ENCODE measurements around the gene APOL3.
A peak's percentile ranks its signal among the peaks of the same experiment; 100 is the strongest.

Gene APOL3

DNA sequence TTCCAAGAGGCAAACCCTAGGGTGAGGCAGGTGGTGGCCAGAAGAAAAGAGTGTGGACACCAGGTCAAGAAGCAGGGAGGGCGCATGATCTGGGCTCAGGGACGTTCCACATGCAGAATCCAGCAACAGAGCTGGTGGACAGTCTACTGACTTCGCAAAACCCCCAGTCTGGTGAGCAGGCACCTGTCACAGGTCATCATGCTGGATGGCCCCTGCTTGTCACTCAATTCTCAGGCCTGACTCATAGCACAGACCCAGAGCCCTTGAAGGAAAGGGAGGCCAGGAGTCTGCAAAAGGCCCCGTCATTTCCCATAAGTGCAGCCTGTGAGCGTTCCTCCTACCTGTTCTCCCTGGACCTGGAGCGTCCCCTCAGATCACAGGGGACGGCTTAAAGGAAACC, 22.9 kb upstream of the APOL3 start:
- TF ChIP-seq, protein P1, sequence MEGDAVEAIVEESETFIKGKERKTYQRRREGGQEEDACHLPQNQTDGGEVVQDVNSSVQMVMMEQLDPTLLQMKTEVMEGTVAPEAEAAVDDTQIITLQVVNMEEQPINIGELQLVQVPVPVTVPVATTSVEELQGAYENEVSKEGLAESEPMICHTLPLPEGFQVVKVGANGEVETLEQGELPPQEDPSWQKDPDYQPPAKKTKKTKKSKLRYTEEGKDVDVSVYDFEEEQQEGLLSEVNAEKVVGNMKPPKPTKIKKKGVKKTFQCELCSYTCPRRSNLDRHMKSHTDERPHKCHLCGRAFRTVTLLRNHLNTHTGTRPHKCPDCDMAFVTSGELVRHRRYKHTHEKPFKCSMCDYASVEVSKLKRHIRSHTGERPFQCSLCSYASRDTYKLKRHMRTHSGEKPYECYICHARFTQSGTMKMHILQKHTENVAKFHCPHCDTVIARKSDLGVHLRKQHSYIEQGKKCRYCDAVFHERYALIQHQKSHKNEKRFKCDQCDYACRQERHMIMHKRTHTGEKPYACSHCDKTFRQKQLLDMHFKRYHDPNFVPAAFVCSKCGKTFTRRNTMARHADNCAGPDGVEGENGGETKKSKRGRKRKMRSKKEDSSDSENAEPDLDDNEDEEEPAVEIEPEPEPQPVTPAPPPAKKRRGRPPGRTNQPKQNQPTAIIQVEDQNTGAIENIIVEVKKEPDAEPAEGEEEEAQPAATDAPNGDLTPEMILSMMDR (IDR thresholded peaks at IDR 0.05), result no peak

DNA sequence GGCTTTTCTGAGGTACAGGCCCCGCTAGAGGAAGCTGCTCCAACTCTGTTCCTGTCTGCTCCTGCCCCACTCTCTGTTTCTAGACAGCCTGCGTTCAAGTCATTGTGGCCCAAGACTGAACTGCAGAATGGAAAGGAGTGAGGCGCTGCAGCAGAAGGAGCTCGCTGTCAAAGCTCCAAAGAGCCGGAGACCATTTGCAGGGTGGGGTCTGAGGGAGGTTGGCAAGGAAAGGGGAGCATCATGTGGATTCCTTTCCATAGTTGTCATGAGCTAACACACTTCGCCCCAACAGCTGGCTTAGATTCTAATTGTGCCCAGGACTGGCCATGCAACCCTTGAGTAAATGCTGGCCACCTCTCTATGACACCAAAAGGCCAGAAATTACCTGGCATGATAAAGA, 22.3 kb upstream of the APOL3 start:
- TF ChIP-seq, protein P1 (IDR thresholded peaks at IDR 0.05), result no peak

DNA sequence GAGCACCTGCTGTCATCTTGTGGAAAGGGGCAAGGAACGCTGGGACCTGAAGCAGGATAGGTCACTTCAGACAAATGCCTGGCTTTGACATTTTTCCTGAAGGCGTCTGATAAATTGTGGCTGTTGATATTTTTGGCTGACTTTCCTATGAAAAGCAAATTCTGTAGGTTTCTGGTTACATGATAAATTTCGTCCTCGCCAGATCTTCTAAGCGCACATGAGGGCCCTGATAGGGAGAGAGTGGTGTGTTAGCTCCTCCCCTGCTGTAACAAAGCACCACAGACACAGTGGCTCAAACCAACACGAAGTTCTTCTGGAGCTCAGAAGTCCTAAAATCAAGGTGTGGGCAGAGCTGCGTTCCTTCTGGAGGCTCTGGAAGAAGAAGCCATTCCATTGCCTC, 21.5 kb upstream of the APOL3 start:
- TF ChIP-seq, protein P1 (IDR thresholded peaks at IDR 0.05), result no peak

DNA sequence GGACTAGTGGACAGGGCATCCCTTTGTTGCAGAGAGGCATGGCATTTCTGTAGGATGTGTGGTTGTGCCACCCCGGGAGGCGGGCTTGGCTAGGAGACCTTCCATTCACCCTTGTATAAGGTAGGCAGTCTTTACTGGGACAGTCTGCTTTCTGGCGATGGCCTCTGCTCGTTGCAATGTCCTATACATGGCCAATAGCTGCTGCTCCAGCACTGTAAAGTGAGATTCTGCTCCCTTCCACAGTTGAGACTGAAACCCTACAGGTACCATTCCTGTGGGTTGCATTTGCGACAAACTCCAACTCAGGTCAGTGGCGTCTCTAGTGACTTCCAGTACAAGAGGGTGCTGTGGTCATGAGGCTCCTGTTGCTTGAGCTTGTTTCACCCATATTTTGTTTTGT, 20.4 kb upstream of the APOL3 start:
- TF ChIP-seq, protein P1 (IDR thresholded peaks at IDR 0.05), result no peak

DNA sequence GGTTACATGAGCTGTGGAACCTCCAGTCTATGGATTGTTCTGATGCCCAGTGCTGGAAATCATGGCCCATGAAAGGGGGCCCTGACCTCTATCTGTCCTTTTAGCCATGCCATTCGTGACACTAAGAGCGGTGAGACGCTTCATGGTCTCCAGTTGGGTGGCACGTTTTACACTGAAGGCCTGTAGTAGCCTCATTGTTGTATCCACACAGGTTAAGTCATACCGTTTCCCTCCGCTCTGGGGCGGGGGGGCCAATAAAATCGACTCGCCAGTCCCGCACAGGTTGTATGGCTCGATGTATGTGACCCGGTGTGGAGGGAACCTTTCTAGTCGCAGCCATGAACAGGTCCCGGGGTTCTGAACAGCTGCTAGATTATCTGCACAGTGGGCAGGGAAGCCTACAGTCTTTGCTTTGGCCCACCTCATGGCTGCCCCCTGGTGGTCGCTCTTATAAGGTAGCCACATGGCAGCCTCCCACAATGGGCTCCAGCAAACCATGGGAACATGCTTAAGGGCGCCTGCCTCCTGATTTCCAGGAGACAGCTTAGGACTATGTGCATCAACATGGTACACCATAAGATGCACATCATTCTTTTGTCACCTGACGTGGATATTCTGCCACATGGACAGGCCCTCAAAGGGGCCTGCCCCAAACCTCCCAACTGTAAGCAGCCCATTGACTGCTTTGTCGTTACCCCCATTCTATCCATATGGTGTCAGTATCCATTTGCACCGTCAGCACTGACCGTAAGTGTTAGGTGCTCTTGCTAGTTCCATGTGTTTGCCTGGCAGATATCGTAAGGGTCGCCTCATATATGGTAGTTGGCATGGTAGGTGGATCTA, 19.7 kb upstream of the APOL3 start:
- TF ChIP-seq, protein P1 (IDR thresholded peaks at IDR 0.05), result peak; percentile 74

DNA sequence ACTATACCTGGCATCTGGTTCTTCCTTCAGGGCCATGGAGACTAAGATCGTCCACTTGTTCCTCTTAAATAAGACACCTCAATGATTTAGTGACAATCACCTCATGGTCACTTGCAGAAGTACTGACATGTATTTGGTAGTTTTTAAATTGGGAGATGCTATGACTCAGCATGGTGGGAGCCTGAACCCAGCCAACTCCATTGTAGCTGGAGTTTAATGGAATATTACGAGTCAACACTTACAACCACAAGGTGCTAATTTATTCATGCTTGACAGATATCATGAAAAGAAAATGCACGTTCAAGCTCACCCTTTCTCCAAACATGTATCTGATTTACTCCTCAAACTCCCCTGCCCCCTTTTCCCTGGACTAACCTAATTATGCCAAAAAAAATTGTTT, 16.6 kb upstream of the APOL3 start:
- TF ChIP-seq, protein P1 (IDR thresholded peaks at IDR 0.05), result no peak

DNA sequence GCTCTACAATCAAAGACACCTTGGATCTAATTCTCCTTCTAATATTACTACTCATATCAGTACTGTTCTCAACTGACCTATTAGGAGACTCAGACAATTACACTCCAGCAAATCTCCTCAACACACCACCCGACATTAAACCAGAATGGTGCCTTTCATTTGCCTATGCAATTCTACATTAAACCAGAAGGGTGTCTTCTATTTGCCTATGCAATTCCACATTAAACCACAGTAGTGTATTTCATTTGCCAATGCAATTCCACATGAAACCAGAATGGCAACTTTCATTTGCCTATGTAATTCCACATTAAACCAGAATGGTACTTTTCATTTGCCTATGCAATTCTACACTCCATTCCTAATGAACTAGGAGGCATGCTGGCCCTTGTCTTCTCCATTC, 15.3 kb upstream of the APOL3 start:
- TF ChIP-seq, protein P1 (IDR thresholded peaks at IDR 0.05), result no peak

All from LNCAP (cell line).